ENCODE results near the gene SLC38A3. TPM values are rescaled to one million over a fixed set of nuclear protein-coding genes. Genes with fewer than 3 reads are reported as not detected.

Gene SLC38A3
- total RNA-seq, 4 donors from 2014 or later = 0.69 to 4.1 TPM; not detected in 2

- Histone ChIP-seq H3K4me1 (peaks cover 0 to 59% of the 10 kb centered on the region in 2 donors), H3K9me3 (no peaks in the 10 kb centered on the region), H3K4me3 (peak overlapping the region in 1 of 2 donors; percentile 31), H3K27ac (peak overlapping the region; percentile 81 to 99), H3K27me3 (no peaks in the 10 kb centered on the region), H3K36me3 (no peaks in the 10 kb centered on the region)
- intact Hi-C loops (cut with DNase I; ENCODE audit: low total_unique reads) = no loop called here
- no peak for TF ChIP-seq POLR2A (IDR thresholded peaks at IDR 0.05)
- TF ChIP-seq CTCF (IDR thresholded peaks at IDR 0.05) = no peak
- DNase-seq = peak; percentile 59 to 72
These were observed 41.5 kb downstream of the SLC38A3 start for GRCh38 chr3:50246517-50246954.

- Histone ChIP-seq H3K9me3 (no peaks in the 10 kb centered on the region), H3K27ac (peak overlapping the region; percentile 46 to 99), H3K36me3 (no peaks in the 10 kb centered on the region), H3K27me3 (no peaks in the 10 kb centered on the region), H3K4me1 (peaks cover 0 to 42% of the 10 kb centered on the region in 2 donors), H3K4me3 (no peak overlapping the region)
- no peak for DNase-seq
- TF ChIP-seq POLR2A (IDR thresholded peaks at IDR 0.05) = peak in 1 of 2 donors; percentile 8
- no peak for TF ChIP-seq CTCF (IDR thresholded peaks at IDR 0.05)
- intact Hi-C loops (cut with DNase I; ENCODE audit: low total_unique reads) = no loop called here
These were observed 43.3 kb downstream of the SLC38A3 start for GRCh38 chr3:50248387-50248786.

- Histone ChIP-seq H3K27ac (peak overlapping the region; percentile 46 to 99), H3K27me3 (no peaks in the 10 kb centered on the region), H3K4me1 (peaks cover 0 to 34% of the 10 kb centered on the region in 2 donors), H3K36me3 (no peaks in the 10 kb centered on the region), H3K9me3 (no peaks in the 10 kb centered on the region), H3K4me3 (no peak overlapping the region)
- no peak for TF ChIP-seq POLR2A (IDR thresholded peaks at IDR 0.05)
- TF ChIP-seq CTCF (IDR thresholded peaks at IDR 0.05) = no peak
- intact Hi-C loops (cut with DNase I; ENCODE audit: low total_unique reads) = no loop called here
- DNase-seq = no peak
These were observed 44.4 kb downstream of the SLC38A3 start for GRCh38 chr3:50249457-50249856.

GRCh38 chr3:50250514-50250913, 45.4 kb downstream of the SLC38A3 start:
- intact Hi-C loops (cut with DNase I; ENCODE audit: low total_unique reads) = no loop called here
- no peaks in the 10 kb centered on the region for H3K36me3 ChIP-seq
- H3K4me1 ChIP-seq = peaks cover 0 to 24% of the 10 kb centered on the region in 2 donors

GRCh38 chr3:50251220-50251619, 46.1 kb downstream of the SLC38A3 start:
- H3K4me1 ChIP-seq = peaks cover 0 to 17% of the 10 kb centered on the region in 2 donors
- TF ChIP-seq CTCF (IDR thresholded peaks at IDR 0.05) = no peak
- no peak for TF ChIP-seq POLR2A (IDR thresholded peaks at IDR 0.05)
- no peaks in the 10 kb centered on the region for H3K36me3 ChIP-seq
- H3K27ac ChIP-seq = peak overlapping the region; percentile 17 to 99
- H3K4me3 ChIP-seq = no peak overlapping the region
- no peak for DNase-seq
- H3K27me3 ChIP-seq = no peaks in the 10 kb centered on the region
- no peaks in the 10 kb centered on the region for H3K9me3 ChIP-seq
- intact Hi-C loops (cut with DNase I; ENCODE audit: low total_unique reads) = no loop called here

More at GRCh38 chr3:50250514-50250913, 45.4 kb downstream of the SLC38A3 start:
- Histone ChIP-seq H3K9me3 (no peaks in the 10 kb centered on the region), H3K27ac (peak overlapping the region; percentile 1 to 99), H3K4me3 (no peak overlapping the region), H3K27me3 (no peaks in the 10 kb centered on the region)
- DNase-seq = no peak
- no peak for TF ChIP-seq CTCF (IDR thresholded peaks at IDR 0.05)

Data from uterus (tissue), 4 donors.